ENCODE measurements around the gene RBM47.
"Not testable (repeated sequence)": the region's sequence is repeated elsewhere in the genome, so short reads cannot be mapped to it uniquely, and the experiment has no call there.

The RBM47 gene

DNA sequence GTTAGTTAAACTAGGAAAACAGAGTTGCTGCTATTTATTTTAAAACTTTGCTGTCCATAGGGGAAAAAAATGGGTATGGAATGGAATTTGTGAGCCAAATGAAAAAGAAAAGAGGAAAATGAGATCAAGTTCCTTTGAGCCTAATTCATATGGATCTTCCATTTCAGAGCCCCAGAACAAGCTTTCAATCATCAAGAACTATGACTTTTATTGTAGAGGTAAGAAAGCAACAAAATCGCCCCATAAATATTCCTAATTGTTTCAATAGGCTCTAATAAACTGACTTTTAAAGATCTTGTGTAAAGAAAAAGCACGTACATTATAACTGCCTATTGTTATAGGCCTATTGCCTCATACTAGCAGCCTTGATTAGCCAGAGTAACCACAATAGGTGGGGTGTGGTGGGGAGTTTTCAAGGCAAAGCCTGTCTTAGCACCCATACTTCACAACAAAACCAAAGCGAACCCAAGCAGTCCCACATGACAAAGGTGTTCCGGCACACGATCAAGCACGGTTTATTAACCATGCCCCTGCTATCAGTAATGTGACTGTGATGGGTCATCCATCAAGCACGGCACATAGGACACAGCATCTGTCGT is 44.4 kb downstream of the RBM47 start:
- DNase-seq, result no peak

DNA sequence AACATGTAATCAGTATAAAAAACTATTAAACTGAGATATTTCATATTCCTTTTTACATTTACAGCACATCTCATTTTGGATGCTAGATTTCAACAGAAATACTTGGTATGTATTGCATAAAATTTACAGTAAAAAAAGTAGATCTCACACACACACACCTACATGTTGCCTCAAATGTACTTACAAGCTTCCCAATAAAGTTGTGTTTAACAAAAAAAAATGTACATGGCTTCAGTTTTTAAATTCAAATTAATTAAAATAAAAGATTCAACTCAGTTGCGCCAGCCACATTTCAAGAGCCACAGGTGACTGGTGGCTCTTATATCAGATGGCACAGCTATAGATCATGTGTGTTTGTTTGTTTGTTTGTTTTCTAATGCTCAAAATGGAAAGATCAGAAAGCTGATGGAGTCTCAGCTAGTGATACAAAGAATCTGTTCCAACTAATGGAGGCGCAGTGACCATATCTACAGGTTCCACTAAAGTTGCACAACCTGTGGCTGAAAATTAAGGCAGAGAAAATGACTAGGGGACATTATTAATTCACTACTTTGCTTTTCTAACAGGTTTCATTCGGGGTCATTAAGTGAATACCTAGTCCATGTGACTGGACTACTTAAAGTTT is 45.0 kb downstream of the RBM47 start:
- no peak for DNase-seq

DNA sequence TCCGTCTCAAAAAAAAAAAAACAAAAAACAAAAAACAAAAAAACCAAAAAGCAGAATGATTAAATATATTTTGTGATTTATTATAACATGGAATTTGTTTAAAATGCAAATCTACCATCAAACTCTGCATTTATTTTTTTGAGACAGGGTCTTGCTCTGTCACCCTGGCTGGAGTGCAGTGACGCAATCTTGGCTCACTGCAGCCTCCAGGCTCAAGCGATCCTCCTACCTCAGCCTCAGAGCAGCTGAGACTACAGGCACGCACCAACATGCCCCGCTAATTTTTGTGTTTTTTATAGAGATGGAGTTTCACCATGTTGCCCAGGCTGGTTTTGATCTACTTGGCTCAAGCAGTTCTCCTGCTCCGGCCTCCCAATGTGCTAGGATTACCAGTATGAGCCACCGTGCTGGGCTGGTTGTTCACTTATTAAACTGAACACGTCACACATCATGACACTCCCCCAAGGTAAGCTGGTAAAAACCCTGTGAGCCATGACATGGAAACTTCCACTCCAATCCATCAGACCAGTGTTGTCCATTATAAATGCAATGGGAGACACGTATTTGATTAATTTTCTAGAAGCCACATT is 45.7 kb downstream of the RBM47 start:
- no peak for DNase-seq

DNA sequence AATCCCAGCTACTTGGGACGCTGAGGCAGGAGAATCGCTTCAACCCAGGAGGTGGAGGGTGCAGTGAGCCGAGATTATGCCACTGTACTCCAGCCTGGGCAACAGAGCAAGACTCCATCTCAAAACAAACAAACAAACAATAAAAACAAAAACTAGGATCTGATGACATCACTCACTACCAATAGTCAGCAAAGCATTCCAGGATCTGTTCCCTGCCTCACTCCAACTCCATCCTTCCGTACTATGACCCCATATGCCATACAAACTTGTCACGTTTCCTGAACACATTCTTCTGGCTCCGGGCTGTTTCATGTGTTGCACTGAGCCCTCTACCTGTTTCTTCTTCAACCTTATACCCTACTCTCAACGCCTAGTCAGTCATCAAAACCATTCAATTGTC is 47.3 kb downstream of the RBM47 start:
- DNase-seq, result no peak

DNA sequence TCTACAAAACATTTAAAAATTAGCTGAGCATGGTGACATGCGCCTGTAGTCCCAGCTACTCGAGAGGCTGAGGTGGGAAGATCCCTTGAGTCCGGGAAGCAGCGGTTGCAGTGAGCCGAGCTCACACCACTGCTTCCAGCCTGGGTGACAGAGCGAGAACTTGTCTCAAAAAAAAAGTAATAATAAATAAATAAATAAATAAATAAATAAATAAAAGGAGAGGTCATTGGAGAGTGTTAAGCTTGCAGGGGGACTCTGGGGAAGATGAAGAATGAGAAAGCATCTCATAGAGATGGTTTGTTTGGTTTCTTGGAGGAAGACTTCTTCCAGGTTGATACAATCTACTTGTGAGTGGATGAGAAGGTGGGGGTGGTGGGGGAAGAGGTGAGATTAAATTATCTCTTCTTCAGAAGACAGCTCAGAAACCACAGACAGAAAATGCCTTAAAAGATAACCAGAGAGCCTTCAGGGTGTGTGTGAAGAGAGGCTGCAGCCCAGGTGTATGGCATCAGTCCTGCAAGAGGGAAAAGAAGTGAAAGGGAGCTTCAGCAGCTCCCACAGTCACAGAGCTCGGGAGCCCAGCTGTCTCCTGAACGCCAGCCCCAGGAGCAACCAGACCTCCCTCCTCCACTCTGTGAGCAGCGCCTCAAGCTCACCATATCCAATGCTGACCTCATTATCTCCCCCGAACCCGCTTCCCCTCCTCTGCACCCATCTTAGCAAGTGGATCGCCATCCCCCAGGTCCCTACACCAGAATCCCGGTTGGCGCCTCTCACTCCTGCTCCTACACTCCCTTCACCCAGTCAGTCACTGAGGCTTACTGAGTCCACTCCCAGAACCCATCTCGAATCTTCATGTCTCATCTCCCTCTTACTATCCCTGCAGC is 48.2 kb downstream of the RBM47 start:
- DNase-seq, result no peak

DNA sequence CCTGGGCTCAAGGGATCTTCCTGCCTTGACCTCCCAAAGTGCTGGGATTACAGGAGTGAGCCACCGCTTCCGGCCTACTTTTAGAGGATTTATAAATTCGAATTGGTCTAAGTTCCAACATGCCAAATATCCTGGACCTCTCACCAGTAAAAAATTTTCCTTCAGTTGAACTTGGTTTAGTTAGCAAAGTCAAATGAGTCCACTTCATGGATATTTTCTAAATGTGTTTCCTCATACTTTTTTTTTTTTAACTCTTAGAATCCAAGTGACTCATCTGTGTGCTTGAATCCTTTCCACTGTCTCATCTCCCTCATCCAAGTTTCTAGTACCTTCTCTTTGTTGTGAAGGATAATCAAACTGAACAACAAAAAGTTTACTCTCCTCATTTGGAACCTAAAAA is 49.7 kb downstream of the RBM47 start:
- DNase-seq, result no peak

DNA sequence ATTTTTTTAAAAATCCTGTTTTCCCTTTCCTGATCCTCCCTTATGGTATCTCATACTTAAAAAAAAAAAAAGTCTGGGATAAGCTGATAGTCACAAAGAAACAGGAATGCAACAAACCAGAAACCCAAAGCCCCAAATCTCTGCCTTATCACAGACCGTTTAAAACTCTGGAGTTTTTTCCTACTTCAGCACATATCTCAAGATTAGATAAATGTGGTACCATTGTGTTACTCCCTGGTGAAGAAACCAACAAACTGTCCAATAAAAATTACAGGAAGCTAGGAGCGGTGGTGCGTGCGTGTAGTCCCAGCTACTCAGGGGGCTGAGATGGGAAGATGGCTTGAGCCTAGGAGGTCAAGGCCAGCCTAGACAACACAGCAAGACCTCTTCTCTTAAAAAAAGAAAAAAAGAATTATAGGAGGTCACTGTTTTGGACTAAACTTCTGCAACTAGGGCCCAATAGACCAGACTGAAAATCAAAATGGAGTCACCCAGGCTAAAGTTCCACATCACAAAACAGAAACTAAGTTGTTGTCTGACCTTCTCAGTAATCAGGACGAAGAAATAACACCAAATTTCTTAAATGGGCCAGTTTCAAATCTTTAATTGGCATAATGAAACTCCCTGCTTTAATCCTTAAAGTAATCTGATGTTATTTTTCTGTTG is 51.9 kb downstream of the RBM47 start:
- DNase-seq, result no peak

DNA sequence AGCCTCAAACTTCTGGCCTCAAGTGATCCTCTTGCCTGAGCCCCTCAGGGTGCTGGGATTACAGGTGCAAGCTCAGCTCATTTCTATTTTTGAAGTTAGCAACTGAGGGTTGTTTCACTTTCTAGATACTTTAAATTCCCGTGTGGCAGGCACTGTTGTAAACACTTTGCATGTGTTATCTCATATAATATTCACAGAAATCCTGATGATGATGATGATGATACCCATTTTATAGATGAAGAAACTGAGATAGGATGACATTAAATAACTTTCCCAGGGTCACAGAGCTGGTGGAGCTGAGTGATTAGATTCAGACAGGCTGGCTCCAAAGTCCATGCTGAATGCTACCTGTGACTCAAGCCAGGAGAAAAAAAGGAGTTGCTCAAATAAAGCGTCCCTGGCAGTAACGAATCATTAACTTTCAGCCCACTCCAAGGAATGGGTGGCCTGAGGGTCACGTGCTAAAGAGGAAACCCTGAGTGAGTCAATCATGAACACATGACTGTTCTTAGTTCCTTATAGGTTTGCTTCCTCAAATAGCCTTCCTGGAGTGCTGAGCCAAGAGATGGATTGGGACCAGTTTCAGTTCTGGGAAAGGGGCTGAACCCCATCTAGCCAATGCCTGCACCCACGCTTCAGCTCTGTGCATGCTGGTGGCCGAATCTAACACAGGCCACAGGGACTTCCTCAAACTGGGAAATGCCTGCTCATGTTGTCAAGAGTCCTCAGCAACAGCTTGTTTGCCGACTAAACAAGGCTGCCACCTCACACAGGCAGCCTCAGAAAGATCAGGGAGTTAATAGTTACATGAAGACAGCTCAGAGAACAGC is 52.8 kb downstream of the RBM47 start:
- DNase-seq, result no peak

DNA sequence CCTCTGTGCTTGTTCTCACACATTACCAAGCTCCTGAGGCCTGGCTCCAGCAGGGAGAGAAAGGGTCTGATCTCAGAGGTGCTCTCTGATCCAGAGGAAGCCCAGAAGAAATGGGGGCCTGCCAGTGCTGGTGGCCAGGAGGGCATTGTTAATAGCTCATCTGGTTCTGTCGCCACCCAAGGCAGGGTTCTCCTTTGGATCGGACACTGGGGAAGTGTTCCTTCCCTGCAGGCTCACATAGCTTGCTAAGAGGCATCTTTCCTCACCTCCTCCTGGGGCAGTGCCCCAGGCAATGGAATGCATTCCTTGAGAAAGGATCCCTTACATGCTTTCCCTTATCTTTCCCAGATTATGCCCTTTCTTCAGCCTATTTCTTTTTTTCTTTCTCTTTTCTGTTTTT is 53.8 kb downstream of the RBM47 start:
- no peak for DNase-seq

DNA sequence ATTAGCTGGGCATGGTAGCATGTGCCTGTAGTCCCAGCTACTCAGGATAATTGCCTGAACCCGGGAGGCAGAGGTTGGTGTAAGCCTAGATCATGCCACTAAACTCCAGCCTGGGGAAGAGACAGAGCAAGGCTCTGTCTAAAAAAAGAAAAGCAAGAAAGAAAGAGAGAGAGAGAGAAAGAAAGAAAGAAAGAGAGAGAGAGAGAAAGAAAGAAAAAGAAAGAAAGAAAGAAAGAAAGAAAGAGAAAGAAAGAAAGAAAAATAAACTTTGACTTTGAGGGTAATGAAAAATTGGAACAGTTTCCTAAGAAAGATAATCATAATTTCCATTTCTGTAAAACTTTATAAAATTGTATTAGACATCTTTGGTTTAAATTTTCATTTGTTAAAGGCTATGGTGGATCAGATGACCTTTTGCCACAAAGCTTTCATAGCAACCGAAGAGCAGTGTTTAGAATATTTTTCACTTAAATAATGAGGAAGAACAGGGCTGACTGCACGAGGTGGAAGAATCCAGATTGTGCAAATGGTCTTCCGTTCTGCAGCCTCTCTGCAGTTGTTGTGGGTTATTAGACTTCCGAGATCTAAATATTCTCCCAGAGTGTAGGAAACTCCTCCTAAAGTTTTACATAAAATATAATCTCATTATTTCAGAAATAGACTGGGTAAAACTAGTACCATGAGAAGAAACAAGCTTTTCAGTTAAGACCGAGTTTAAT is 55.9 kb downstream of the RBM47 start:
- no peak for DNase-seq

DNA sequence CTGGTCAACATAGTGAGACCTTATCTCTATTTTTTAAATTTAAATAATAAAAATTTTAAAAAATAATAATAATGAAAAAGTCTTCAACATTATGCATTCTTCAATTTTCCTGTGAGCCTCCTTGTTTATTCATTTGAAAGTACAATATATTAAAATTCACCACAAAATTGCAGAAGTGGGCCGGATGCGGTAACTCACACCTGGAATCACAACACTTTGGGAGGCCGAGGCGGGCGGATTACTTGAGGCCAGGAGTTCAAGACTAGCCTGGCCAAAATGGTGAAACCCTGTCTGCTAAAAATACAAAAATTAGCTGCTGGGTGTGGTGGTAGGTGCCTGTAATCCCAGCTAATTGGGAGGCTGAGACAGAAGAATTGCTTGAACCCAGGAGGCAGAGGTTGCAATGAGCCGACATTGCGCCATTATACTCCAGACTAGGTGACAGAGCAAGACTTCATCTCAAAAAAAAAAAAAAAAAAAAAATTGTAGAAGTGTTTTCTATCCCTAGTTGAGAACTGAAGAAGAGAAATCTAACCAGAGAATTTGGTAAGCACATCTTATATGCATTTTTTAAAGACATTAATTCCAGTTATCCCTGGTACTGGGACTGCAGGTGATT is 56.9 kb downstream of the RBM47 start:
- DNase-seq, result no peak

DNA sequence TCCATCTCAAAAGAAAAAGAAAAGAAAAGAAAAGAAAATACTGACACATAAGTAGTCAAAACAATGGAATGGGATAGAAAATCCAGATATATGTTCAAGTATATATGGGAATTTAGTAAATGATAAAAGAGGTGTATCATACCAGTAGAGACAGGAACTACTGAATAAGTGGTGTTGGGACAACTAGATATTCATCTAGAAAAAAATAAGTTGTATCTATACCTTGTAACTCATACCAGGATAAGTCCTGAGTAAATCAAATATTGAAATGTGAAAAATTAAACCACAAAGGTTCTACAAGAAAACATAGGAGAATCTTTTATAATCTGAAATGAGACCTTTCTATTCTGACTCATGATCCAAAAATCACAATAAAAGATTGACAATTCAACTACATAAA is 58.5 kb downstream of the RBM47 start:
- no peak for DNase-seq

DNA sequence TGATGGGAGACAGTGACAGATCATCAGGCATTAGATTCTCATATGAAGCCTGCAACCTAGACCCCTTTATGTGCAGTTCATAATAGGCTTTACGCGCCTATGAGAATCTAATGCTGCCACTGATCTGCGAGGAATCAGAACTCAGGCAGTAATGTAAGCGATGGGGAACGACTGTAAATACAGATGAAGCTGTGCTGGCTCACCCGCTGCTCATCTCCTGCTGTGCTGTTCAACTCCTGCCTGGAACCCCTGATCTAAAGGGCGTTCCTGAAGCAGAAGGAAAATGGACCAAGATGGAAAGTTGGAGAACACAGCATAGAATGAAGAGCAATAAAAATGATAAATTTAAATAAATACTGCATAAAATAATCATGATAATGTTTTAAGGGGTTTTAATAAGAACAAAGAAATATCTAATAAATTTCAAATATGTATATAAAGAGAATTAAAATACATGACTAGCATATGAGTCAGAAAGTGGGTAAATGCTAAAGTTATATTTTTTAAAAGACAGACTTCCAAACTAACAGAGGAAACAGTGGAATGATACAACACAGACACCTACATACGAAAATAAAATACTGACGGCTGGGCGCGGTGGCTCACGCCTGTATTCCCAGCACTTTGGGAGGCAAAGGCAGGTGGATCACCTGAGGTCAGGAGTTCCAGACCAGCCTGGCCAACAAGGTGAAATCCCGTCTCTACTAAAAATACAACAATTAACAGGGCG is 59.2 kb downstream of the RBM47 start:
- DNase-seq, result no peak

DNA sequence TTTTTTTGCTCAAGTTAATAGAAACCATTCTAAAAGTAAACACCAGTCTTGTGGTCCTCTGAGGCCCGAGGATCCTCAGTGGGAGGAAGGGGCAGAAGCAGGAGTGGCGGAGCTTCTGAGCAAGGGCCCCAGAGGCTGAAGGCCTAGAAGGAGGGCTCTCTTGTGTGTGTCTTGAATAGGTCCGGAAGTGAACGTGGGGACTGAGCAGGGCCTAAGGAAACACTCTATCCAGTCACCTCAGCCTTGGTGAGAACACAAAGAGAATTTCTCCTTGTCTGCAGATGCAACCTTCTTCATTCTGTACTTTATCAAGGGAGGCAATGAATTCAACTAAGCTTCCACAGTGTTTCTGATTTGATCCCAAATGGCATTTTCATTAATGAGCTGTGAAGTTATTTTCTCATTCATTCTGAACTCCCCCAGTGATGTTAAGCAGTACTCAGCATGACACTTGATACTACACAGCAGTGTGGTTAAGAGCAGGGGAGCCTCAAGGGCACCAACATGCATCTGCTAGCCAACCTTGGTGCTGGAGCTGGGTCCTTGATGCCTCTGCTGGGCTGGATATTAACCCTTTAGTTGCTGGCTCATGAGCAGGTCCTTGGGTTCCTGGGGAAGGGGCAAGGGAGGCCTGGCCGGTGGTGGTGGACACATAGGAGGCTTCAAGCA is 64.7 kb downstream of the RBM47 start:
- no peak for DNase-seq

DNA sequence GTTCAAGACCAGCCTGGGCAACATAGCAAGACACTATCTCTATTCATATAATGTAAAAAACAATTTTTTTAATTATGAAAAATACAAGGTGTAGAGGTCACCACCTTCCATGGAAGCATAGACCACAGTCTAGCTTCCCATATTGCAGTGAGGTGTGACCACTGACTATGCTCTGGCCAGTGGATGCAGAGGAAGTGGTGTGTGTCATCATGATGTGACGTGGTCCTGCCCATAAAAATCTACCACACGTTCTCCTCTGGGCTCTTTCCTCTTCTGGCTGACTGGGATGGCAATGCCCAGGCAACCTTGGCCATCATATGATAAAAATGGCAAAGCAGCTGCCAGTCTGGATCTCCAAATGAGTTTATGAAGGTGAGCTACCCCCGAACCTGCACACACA is 65.7 kb downstream of the RBM47 start:
- DNase-seq, result no peak

DNA sequence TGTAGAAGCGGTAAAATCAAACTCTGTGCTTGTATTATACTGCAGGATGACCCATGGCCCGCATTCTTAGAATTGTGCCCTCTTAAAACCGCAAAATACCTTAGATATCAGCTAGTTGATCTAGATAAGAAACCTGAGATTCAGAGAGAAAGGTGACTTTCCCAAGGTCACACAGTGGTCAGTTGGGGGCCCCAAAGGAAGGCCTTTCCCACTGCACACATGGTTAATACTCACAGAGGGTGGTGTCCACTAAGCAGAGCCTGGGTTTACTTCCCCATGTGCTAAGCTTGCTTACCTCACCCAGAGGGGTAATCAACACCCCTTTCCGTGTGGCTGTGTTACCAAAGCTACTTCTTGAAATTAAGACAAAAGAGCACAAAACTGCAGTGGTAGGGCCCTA is 66.3 kb downstream of the RBM47 start:
- no peak for DNase-seq

DNA sequence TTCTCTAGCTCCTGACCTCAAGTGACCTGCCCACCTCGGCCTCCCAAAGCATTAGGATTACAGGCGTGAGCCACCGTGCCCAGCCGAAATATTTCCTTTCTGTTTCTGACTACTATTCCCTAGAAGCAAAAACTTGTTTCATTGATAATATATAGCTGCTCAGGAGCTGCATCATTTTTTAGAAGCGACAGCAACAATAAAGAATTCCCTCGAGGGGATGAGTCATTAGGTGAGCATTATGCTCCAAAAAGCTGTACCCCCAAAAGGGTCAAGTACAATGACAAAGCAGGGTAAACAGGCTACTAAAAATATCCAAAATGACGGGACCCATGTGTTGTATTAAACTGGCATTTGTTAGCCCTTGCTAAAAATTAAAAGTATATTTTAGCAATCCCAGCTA is 67.0 kb downstream of the RBM47 start:
- no peak for DNase-seq

DNA sequence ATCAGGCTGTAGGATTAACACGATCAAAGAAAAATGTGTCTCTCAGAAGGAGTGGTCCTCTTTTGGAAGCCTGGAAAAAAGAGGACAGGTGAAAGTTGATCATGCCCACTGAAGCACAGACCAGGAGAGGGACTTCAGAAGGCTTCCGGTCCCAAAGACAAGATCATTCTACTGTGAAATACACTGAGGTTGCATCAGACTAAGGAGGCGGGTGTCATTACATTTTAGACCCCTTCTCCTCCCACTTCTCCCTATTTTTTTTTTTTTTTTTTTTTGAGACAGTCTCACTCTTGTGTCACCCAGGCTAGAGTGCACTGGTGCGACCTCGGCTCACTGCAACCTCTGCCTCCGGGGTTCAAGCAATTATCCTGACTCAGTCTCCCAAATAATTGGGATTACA is 67.5 kb downstream of the RBM47 start:
- DNase-seq, result no peak

DNA sequence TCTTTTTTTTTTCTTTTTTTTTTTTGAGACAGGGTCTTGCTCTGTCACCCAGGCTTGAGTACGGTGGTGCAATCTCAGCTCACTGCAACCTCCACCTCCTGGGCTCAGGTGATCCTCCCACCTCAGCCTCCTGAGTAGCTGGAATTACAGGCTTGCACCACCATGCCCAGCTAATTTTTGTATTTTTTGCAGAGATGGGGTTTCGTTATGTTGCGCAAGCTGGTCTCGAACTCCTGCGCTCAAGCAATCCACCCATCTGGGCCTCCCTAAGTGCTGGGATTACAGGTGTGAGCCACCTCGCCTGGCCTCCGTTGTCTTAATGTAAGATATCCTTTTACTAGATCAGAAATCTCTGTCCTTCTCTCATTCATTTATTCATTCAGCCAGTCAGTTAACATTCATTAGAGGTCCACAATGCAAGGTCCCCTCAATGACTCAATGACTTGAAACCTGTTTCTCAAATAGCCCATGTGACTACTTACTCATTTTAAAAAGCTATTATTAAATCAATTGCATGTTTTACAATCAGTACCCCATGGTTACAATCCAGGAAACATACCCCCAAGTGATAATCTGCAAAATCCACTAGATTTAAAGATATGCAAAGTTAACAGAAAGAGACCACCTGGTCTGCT is 68.0 kb downstream of the RBM47 start:
- not testable (repeated sequence) for DNase-seq
